ENCODE measurements around the gene LACTBL1.
"Not testable (repeated sequence)": the region's sequence is repeated elsewhere in the genome, so short reads cannot be mapped to it uniquely, and the experiment has no call there.

The LACTBL1 gene, protein sequence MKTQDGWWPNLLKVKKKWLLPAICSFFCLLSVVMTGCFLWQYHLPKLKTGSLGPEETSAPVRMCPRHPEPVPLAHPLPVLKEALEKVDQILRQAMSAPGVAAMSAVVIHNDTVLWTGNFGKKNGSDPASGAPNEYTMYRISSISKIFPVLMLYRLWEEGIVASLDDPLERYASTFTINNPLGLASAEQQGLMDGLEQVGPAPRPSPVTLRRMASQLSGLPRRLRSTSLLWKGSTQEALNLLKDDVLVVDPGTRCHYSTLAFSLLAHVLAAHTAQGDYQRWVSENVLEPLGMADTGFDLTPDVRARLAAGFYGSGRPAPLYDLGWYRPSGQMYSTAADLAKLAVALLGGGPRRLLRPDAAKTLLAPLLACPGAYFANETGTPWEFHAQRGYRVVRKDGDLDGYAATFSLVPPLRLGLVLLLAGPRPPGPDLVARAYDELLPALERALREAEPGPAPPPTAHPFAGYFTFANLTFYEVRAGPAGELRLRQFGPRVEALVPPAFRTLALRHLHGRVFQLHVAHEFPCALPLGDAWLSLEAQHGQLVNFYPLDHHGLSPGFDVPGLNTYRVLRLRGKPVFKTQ

DNA sequence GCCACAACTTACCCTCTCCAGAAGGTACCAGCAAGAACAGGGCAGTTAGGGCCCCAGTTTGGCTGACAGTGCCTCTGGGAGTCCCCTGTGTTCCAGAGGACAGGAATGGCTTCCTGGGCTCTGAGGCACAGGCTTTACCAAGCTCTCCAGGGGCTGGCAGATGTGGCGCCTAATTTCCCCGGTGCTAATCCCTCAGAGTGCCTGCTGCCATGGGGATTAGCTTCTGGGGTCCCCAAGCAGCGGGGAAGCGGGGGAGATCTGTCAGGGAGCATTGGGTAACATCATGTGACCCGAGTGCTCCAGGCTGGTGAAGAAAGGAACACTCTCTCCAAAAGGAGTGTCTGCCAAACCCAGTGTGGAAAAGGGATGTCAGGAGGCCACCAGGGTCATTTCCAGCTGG lies at the start of gene LACTBL1:
TSS of gene LACTBL1 (minus strand) at position 107 of the 400 bp plus-strand sequence. CDS start 550 bp downstream, outside the sequence.
- no peak for DNase-seq

DNA sequence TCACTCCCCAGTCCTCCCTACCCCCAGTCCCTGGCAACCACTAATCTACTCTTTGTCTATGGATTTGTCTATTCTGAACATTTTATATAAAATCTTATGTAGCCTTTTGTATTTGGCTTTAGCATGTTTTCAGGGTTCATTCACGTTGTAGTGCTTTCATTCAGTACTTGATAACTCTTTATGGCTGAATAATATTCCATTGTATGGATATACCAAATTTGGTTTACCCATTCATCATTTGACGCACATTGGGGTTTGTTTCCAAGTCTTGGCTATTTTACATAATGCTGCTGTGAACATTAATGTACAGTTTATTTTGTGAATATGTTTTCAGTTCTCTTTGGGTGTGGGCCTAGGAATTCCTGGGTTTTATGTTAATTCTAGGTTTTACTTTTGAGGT lies 49.2 kb upstream of the LACTBL1 start:
- DNase-seq, result no peak

DNA sequence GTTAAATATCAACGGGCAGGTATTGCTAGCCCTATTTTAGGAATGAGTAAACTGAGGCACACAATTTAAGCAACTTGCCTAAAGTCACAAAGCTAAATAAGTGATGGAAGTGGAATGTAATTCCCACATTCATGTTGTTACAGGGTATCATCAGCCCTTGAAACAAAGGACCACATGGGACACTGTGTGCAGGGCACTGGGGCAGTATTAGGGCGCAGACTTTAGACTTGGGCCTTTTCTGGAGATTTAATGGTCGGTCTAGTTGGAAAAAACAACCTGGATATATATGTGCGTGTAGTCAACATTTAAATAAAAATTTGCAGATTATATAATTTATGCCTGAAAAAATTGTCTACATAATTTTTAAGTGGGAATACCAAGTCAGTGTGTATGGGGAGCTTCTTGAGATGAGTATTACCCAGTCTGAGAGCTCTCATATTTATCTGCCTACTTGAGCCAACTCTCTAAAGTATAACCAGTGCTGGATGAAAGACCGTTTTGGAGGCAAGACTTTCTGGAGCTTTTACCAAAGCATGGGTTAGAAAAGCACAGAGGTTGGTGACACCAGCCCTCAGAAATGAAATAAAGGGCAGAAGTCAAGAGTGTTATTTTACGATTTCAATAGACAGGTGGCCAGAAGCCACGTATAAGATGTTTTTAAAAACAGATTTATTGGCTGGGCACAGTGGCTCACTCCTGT lies 48.2 kb upstream of the LACTBL1 start:
- no peak for DNase-seq

DNA sequence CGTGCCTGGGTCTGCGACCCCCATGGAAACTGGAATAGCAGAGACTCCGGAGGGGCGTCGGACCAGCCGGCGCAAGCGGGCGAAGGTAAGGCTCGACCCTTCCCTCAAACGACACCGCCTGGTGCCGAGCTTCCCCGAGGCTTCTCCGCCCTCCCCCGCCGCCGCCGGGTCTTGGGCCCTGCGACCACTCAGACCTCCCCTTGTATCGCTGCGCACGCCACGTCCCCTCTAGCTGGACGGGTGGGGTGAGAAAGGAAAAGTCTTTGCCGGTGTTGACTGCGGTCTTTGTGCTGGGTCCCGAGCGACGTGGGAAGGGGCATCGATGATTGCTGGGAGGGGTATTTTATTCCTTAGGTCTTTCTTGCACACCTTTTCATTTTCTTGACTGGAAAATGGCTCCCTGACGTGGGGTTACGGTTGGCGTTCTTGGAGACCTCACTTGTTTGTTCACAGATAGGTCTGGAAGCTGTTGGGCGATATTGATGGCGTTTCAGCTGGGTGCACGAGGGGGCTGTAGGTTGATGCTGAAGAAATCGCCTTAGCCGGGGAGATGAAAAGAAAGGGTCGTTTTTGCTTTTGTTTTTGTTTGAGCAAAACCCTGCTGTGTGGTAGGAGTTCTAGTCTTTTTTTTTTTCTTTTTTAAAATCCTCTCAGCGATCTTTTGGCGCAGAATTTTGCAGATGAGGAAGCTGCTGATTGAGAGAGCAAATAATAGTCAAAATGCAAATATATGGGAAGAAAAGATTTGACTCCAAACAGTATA lies 47.4 kb upstream of the LACTBL1 start:
- peak in 20 of 56 donors; percentile 5 to 50 (median 25) for DNase-seq

DNA sequence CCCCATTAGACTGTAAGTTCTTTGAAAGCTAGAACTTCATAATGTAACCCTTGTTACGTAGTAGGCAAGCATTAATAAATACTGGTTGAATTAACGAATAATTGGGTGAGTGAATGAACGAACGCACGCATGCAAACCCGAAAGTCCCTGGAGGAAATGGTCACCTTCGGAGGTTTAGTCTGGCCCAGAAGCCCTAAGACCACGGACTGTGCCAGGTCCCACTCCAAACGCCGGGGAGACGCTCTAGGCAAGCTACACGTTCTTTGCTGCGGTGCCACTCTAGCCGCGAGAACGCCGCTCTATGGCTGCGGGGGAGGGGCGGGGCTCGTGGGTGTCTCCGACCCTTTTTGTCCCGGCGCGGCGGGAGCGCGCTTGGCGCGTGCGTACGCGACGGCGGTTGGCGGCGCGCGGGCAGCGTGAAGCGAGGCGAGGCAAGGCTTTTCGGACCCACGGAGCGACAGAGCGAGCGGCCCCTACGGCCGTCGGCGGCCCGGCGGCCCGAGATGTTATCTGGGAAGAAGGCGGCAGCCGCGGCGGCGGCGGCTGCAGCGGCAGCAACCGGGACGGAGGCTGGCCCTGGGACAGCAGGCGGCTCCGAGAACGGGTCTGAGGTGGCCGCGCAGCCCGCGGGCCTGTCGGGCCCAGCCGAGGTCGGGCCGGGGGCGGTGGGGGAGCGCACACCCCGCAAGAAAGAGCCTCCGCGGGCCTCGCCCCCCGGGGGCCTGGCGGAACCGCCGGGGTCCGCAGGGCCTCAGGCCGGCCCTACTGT lies 46.6 kb upstream of the LACTBL1 start, which contains the start of gene KDM1A:
TSS of gene KDM1A (plus strand) at position 375 of the 769 bp plus-strand sequence. CDS start at position 504, 129 bp downstream.
- DNase-seq, result peak; percentile 53 to 98 (median 93)

DNA sequence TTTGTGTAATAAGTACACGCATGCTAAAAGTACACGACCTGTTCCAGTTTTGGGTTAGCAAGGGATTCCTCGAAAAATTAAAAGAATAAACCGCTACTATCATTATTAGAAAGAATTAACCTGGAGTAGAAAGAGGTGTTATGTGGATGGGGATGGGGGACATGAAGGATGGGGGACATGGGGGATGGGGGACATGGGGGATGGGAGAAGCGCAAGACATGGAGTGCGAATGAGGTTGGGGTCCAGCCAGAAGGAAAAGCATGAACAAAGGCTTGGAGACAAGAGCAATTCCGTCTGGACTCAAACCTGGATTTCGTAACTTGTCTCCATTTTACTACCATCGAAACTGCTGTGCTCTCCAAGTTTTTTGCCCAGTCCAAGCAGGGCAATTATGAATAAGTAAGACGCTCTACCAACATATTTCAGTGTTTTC lies 46.0 kb upstream of the LACTBL1 start:
- no peak for DNase-seq

DNA sequence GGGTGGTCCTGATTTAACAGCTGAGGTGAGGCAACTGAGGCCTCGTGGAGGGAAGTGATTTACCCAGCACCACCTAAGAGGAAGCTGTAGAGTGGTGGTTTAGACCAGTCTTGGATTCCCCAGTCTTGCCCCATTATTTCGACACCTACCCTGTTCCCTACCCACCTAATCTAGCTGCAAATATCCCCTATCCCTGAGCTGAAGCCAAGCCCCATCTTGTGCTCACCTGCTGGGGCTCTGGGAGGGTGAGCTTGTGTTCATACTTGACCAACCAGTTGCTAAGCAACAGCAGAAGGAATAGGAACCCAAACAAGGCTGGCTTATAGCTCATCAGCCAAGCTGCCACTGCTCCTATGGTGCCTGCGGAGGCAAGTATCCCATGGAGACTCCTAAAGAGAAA lies 41.0 kb upstream of the LACTBL1 start:
- peak in 6 of 56 donors; percentile 3 to 10 (median 6) for DNase-seq

DNA sequence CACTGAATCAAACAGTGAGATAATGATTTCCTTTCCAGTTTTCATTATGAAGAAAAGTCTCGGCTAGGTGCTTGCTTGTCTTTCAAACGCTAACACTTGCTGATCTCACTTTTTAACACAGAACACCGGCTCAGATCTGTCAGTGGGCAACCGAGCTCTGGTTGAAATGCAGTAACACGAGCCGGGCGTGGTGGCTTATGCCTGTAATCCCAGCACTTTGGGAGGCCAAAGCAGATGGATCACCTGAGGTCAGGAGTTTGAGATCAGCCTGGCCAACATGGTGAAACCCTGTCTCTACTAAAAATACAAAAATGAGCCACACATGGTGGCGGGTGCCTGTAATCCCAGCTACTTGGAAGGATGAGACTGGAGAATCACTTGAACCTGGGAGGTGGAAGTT lies 37.4 kb upstream of the LACTBL1 start:
- not testable (repeated sequence) for DNase-seq

DNA sequence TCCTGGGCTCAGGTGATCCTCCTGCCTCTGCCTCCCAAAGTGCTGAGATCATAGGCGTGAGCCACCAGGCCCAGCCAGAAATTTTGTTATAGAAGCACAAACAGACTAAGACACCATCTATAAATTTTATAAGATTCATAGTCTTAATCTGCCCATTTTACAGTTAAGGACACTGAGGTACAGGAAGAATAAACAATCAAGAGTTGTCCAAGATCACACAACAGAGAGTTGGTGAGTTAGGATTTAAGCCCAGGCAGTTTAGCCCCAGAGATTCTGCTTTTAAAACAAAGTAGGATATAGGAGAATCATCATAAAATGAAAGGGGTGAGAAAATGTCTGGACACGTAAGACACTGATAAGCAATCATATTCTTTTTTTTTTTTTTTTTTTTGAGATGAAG lies 36.2 kb upstream of the LACTBL1 start:
- DNase-seq, result no peak

DNA sequence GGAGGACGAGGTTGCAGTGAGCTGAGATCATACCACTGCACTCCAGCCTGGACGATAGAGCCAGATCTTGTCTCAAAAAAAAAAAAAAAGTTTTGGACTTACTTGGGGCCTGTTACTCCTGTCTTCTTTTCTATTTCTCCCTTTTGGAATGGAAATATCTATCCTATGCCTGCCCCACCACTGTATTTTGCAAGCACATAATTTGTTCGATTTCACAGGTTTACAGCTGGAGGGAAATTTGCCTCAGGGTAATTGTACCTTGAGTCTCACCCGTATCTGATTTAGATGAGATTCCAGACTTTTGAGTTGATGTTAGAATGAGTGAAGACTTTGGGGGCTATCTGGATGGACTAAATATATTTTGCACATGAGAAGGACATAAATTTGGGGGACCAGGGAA lies 34.4 kb upstream of the LACTBL1 start:
- DNase-seq, result no peak

DNA sequence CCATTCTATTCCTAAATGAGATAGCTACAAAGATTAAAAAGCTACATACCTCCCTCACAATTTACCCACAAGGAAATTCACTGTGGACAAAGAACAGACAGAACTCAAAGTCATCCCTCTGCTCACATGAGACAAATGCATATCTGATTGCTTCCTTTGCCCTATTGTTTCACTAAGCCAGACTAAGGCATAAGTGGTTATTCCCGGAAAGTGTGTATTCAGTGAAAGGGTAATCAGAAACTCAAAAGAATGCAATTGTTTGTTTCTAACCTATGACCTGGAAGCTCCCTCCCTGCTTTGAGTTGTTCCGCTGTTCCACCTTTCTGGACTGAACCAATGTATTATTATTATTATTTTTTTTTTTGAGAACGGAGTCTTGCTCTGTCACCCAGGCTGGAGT lies 32.1 kb upstream of the LACTBL1 start:
- DNase-seq, result not testable (repeated sequence)

DNA sequence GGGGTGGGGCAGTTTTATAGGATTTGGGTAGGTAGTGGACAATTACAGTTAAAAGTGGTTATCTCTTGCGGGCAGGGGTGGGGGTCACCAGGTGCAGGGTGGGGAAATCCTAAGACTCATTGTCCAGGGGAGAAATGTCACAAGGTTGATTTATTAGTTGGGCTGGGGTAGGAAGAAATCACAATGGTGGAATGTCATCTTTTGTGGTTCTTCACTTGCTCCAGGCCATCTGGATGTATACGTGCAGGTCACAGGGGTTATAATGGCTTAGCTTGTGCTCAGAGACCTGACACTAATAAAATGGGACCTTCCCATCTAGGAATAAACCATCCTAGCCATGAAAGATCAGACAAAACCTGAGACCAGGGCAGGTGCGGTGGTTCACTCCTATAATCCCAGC lies 31.4 kb upstream of the LACTBL1 start:
- DNase-seq, result no peak

DNA sequence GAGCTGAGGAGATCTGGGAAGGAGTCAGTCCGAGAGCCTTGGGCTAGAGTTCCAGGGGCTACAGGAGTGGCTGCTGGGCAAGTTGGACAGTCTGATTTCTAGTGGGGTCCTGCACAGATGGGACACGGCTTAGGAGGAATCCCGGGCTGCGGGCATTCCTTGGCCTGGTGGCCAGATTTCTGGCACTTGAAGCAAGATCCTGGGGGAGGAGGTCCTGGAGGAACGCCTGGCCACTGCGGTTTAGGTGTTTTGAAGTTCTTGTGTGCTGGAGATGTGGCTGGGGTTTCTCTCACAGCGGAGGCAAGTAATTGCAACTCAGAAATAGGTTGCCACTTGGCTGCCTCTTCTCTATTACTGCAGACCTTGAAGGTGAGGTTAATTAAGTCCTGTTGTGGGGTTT lies 29.6 kb upstream of the LACTBL1 start:
- DNase-seq, result not testable (repeated sequence)

DNA sequence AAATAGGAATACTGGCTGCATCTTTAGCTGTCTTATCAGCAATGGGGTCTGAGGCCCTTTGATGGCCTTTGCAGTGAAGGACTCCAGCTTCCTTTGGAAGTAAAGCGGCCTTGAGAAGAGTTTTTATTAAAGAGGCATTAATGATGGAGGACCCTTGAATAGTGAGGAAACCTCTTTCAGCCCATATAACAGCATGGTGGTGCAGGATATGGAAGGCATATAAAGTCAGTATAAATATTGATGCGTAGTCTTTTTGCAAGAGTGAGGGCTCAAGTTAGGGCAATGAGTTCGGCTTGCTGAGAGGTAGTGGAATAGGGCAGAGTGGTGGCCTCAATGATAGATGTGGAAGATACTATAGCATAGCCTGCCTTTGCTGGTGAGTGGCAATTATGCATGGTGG lies 27.5 kb upstream of the LACTBL1 start:
- not testable (repeated sequence) for DNase-seq

DNA sequence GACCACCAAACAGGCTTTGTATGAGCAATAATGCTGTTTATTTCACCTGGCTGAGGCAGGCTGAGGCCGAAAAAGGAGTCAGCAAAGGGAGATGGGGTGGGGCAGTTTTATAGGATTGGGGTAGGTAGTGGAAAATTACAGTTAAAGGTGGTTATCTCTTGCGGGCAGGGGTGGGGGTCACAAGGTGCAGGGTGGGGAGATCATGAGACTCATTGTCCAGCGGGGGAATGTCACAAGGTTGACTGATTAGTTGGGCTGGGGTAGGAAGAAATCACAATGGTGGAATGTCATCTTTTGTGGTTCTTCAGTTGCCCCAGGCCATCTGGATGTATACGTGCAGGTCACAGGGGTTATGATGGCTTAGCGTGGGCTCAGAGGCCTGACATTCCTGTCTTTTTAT lies 24.9 kb upstream of the LACTBL1 start:
- not testable (repeated sequence) for DNase-seq

DNA sequence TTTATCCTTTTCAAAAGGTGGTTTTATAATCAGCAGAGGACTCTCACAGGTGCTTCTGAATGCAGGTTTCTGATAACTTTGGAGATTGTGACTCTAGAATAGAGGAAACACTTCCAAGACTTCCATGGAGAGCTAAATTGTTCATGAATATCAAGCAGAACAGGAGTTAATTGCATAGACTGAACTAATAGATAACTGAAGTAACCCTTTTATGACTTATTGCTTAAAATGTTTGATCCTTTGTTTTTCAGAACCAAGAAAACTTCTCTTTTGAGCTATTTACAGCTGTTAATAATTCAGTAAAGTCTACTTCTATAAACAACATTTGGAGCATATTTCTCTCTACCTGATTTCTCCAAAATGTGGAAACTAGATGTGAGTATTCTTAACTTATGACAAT lies 23.1 kb upstream of the LACTBL1 start:
- no peak for DNase-seq

DNA sequence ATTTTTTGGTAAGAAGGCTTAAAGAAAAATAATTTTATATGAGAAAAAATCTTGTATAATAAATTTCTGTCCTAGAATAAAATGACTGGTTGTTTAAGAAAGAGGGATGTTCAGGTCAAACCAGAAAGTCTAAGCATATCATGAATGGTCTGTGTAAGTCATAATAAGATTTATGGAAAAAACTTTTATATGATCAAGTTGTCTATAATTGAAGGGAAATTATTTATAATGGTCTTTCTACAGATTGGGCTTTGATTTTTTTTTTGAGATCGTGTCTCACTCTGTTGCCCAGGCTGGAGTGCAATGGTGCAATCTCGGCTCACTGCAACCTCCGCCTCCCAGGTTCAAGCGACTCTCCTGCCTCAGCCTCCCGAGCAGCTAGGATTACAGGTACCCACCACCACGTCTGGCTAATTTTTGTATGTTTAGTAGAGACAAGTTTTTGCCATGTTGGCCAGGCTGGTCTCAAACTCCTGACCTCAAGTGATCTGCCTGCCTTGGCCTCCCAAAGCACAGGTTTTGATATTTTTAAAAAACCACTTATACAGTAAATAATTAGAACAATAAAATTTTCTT lies 20.6 kb upstream of the LACTBL1 start:
- DNase-seq, result not testable (repeated sequence)

DNA sequence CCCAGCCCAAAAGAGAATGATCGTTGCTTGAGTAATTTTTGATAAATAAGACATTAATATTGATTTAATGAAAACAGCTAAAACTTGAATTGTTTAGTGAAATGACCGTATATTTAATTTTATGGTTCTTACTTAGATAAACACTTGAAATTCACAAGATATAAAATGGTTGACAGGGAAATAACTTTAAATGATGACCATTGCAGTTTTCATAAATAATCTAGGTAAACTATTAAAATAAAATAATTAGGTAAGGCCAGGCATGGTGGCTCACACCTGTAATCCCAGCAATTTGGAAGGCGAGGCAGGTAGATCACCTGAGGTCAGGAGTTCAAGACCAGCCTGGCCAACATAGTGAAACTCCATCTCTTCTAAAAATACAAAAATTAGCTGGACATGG lies 19.7 kb upstream of the LACTBL1 start:
- not testable (repeated sequence) for DNase-seq

DNA sequence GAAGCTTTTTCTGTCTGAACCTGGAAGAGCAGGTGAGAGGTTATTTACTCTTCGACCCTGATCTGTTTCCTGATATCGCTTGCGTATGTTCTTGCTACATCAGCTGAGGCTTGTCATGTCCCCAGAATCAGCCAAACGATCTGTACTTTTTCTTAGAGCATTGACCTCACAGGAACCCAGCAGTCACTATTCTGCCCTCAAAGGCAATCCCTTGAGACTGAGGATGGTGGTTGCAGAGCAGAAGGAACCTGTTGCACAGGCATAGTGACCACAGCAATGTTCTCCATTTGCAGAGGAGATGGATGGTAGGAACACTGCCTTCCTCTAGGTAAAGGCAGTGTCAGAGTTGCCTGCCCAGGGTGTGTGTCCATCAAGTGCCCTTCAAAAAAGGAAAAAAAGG lies 11.3 kb upstream of the LACTBL1 start:
- no peak for DNase-seq

DNA sequence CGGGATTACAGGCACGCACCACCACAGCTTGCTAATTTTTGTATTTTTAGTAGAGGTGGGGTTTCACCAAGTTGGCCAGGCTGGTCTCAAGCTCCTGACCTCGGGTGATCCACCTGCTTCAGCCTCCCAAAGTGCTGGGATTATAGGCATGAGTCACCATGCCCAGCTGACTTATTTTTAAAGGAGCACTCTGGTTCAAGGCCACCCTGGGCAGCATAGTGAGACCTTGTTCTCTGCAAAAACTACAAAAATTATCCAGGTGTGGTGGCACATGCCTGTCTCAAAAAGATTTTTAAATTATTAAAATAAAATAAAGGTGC lies 7.8 kb upstream of the LACTBL1 start:
- not testable (repeated sequence) for DNase-seq

Measured in amygdala (tissue), 56 donors.